HG03354 (cell line): ENCODE measurements around the gene CFAP68.

Source experiments
- ATAC-seq: cut with Tn5 transposase; IDR thresholded peaks from one replicate; pipeline ENCODE4 v1.9.1; 2021; ENCODE audit warnings: mild to moderate bottlenecking; ENCODE audit not compliant: unreplicated experiment, poor library complexity, severe bottlenecking

CFAP68 gene

GRCh38 chr11:111878849-111879636, at the start of gene CFAP68, which contains the start of gene FDXACB1:
Gene CFAP68 (plus strand): TSS chr11:111879541. CDS start chr11:111879561, 20 bp downstream.
Gene FDXACB1 (minus strand): TSS chr11:111879165. CDS start chr11:111879132, 33 bp downstream.
- ATAC-seq = peak; percentile 91

GRCh38 chr11:111833524-111833923, 45.8 kb upstream of the CFAP68 start:
- no peak for ATAC-seq

GRCh38 chr11:111834432-111835163, 44.7 kb upstream of the CFAP68 start:
- ATAC-seq = no peak

DNA sequence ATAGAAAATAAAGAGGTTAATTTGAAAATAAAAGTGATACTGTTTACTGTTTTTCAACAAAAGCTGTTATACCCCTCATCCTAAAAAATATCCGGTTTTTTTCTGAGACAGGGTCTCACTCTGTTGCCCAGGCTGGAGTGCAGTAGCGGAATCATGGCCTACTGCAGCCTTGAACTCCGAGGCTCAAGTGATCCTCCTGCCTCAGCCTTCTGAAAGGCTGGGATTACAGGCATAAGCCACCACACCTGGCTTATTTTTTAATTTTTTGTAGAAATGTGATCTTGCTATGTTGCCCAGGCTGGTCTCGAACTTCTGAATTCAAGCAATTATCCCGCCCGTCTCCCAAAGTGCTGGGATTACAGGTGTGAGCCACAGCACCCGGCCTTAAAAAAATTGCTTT, 43.7 kb upstream of the CFAP68 start:
- ATAC-seq = no peak

DNA sequence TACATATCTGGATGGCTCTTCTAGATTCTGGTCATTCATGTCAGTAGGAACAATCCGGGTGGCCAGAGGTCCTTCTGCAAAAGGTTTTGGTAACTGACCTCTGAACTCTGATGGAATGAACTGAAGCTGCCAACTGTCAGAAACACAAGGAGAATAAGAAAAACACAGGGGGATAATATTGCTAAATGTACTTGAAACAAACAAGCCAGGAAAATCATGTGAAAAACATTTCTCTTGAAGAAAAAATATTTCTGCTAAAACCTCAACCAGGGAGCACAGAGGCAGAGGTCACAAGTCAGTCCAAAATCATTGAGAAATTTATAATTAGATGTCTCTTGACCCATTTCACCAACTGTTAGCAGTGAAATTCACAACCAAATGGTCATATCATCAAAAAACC, 43.2 kb upstream of the CFAP68 start:
- ATAC-seq = no peak

- ATAC-seq = peak; percentile 82
These were observed 42.6 kb upstream of the CFAP68 start for GRCh38 chr11:111836721-111837120.

GRCh38 chr11:111837366-111837891, 41.9 kb upstream of the CFAP68 start:
- ATAC-seq = no peak

GRCh38 chr11:111838054-111838453, 41.3 kb upstream of the CFAP68 start:
- no peak for ATAC-seq

- ATAC-seq = no peak
These were observed 39.2 kb upstream of the CFAP68 start for GRCh38 chr11:111840143-111840542.

GRCh38 chr11:111841370-111842053, 37.8 kb upstream of the CFAP68 start:
- ATAC-seq = peak; percentile 59

DNA sequence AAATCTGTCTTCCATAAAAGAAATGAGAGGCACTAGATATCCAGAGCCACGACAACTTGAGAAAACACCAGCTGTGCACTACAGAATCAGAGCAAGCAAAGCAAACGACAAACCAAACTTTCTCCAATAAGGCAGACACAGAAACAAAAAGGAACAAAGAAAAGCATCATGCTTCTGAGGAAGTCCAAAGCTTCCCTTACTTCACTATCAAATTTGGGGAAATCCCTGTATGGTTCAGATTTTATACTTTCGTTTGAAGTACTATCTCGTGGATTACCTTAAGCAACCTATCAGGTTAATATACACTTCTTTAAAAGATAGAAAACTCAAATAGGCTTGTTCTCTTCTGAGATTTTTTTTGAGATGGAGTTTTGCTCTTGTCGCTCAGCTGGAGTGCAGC, 35.7 kb upstream of the CFAP68 start:
- no peak for ATAC-seq

DNA sequence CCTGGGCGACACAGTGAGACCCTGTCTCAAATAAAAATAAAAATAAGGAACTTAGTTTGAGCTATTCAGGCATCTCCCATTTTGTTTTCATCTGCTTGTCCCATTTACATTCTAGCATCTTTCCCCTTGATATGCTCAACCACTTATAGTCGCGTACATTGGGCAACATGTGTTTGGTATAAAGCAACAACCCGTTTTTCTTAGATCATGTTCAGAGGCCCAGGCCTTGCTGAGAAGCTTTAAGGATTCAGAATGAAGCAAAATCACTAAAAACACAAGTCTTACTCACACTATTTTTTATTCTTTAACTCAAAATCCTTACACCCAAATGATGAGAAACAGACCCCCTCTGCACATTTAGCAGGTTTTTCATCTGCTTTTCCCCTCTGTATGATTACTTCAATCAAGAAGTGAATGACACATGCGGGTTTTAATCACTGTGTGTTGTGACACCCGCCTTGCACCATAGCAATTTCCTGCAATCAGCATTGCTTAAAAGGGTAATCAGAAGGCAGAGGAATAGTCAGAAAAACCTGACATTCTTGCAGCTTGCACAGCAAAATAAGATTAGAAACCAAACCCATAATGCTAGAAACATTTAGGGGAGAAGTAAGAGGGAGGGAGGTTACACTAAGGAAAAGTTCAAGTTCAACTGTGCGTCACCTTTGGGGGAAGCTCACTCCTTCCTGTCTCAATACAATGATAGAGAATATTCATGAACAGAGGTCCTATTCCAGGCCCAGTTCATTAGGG, 33.9 kb upstream of the CFAP68 start:
- no peak for ATAC-seq

GRCh38 chr11:111846063-111846462, 33.3 kb upstream of the CFAP68 start:
- no peak for ATAC-seq

GRCh38 chr11:111846636-111847035, 32.7 kb upstream of the CFAP68 start:
- ATAC-seq = no peak

DNA sequence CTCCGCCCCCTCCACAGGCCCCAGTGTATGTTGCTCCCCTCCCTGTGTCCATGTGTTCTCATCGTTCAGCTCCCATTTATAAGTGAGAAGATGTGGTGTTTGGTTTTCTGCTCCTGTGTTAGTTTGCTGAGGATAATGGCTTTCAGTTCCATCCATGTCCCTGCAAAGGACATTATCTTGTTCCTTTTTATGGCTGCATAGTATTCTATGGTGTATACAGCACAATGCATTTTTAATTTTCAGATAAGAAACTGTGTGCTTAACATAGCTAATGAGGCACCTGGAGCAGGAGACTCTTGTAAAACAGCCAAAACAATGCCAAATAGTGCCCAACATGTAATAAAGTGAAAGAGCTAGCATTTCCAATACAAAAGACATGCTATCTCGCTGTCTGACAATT, 29.7 kb upstream of the CFAP68 start:
- no peak for ATAC-seq

- ATAC-seq = no peak
These were observed 28.3 kb upstream of the CFAP68 start for GRCh38 chr11:111851067-111851466.

DNA sequence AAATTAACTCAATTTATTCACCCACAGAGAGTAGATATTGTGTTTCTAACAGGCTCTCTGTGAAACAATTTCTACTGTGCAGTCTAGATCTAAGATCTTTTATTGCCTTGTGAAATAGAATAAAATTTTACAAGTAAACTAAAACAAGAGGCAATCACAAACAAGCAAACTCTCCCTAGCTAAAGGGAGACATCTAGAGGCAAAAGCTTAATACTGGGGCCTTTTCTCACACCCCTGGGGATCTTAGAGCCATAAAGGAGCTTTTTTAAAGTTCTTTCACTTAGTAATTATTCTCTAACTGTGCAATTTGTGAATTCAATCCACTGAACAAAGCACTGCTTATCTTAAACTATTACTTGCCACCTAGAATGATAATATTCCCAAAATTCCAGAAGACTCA, 27.7 kb upstream of the CFAP68 start:
- no peak for ATAC-seq

DNA sequence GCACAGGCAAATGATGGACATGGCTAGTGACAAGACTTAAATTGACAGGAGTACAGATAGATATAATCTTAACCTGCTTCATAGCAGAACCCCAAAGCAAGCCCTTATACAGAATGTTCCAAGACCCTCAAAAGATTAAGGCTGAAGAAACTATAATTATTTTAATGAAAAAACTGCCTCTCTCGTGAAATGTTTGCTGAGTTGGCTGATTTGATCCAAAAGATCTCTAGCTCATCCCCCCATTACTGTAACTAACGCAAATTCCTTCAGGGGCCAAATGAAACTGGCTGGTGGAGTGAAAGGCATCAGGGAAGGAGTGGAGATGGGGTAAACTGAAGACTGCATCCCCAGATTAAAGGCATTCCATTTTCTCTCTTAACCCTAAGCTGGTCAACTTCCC, 27.2 kb upstream of the CFAP68 start:
- no peak for ATAC-seq

GRCh38 chr11:111855506-111855905, 23.8 kb upstream of the CFAP68 start:
- no peak for ATAC-seq

DNA sequence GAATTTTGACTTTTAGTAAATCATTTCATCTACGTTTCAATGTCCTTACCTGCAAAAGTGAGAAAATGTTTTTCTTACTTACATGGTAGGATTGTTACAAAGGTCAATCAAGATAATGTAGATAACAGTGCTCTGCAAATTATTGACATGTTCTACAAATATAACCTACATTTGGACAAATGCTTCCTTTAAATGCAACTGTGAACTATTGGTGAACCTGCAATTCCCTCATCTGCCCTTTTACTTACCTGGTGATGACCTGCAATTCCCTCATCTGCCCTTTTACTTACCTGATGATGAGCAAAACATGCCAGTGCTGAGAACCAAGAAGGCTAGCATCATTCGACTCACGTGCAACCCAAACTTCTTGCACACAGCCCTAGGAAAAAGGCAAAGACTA, 19.1 kb upstream of the CFAP68 start:
- ATAC-seq = no peak
